SK-N-DZ (cell line): ENCODE measurements around the gene MTSS2.

Experiments used
- DNase-seq: peaks from one replicate; pipeline ENCODE4 v3.0.0-alpha.2; 2015; ENCODE audit warnings: low spot score

The MTSS2 gene

GRCh38 chr16:70714581-70715054 is 28.8 kb upstream of the MTSS2 start:
- DNase-seq: no peak

GRCh38 chr16:70713824-70714223 is 28.0 kb upstream of the MTSS2 start:
- peak; percentile 54 for DNase-seq

GRCh38 chr16:70713342-70713741 is 27.5 kb upstream of the MTSS2 start:
- no peak for DNase-seq

GRCh38 chr16:70712942-70713341 is 27.1 kb upstream of the MTSS2 start:
- DNase-seq: no peak

GRCh38 chr16:70712359-70712758 is 26.5 kb upstream of the MTSS2 start:
- DNase-seq: no peak

- no peak for DNase-seq
Measured at GRCh38 chr16:70711211-70712031, 25.6 kb upstream of the MTSS2 start.

- no peak for DNase-seq
Measured at GRCh38 chr16:70710422-70711210, 24.8 kb upstream of the MTSS2 start.

GRCh38 chr16:70709942-70710341 is 24.1 kb upstream of the MTSS2 start:
- no peak for DNase-seq

- no peak for DNase-seq
Measured at GRCh38 chr16:70709457-70709856, 23.6 kb upstream of the MTSS2 start.

GRCh38 chr16:70708366-70709246 is 22.8 kb upstream of the MTSS2 start:
- no peak for DNase-seq

GRCh38 chr16:70706948-70707465 is 21.2 kb upstream of the MTSS2 start:
- DNase-seq: no peak

- DNase-seq: no peak
Measured at GRCh38 chr16:70705056-70705455, 19.2 kb upstream of the MTSS2 start.

GRCh38 chr16:70704586-70704985 is 18.7 kb upstream of the MTSS2 start:
- no peak for DNase-seq

GRCh38 chr16:70703835-70704381 is 18.1 kb upstream of the MTSS2 start:
- no peak for DNase-seq

- DNase-seq: peak; percentile 56
Measured at GRCh38 chr16:70703041-70703834, 17.4 kb upstream of the MTSS2 start.

GRCh38 chr16:70702624-70703023 is 16.8 kb upstream of the MTSS2 start:
- DNase-seq: no peak

GRCh38 chr16:70701998-70702397 is 16.1 kb upstream of the MTSS2 start:
- DNase-seq: no peak

GRCh38 chr16:70701596-70701995 is 15.7 kb upstream of the MTSS2 start:
- no peak for DNase-seq

- no peak for DNase-seq
Measured at GRCh38 chr16:70701036-70701435, 15.2 kb upstream of the MTSS2 start.
